Measurements from ENCODE around the gene ADAM22. TPM values are rescaled to one million over a fixed set of nuclear protein-coding genes. Genes with fewer than 3 reads are reported as not detected.

The ADAM22 gene
- polyA plus RNA-seq, 3 donors from 2014 or later = 1.3 to 1.7 TPM; not detected in 1

DNA sequence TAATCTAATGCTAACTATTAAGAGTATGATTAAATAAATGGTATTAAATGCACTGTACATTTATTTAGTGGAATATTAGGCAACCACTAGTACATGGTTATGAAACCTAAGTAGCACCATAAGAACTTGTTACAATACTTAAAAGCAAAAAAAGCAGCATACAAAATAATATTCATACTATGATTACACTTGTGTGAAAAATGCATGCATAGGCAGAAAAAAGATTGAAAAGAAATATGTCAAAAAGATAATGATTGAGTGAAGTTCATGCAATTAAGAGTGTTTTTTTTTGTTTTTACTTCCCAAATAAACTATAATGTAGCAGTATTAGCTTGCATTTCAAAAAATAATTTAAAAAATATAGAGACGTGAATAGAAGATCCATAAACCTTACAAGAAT is 305.8 kb downstream of the ADAM22 start:
- Mint-ChIP-seq H3K4me3 (no peak overlapping the region), H3K4me1 (no peaks in the 10 kb centered on the region), H3K36me3 (no peaks in the 10 kb centered on the region), H3K9me3 (no peaks in the 10 kb centered on the region), H3K27me3 (ENCODE audit: low read depth in 3 of 3) (peaks cover 2 to 3% (median 2%) of the 10 kb centered on the region in 3 donors), H3K27ac (no peak overlapping the region)
- no peak for DNase-seq

DNA sequence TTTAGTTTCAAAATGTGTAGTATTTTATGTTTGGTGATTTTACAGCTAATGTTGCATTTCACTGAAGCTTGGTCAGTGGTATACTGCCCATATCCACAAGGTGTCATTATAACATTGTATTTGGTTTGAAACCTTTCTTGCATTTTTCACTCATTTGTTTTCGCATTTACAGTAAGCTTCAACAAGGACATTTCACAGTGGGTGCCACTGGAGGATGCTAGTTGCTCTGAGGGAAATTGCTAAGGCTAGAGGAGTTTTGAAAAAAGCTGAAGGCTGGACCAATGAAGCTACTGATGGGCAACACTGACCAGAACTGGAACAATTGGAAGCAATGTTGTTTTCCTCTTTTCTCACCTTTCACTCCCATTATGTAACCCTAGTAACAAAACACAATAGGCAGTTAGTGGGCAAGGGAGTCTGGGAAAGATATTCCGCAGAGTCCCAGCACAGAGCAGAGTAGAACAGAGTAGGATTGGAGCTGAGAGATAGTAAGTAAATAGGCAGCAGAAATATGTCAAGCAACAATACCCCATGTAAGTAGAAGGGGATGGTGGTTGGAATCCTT is 309.4 kb downstream of the ADAM22 start:
- Mint-ChIP-seq H3K27me3 (ENCODE audit: low read depth in 3 of 3) (peaks cover 3 to 5% (median 4%) of the 10 kb centered on the region in 3 donors), H3K4me1 (no peaks in the 10 kb centered on the region), H3K9me3 (no peaks in the 10 kb centered on the region), H3K36me3 (no peaks in the 10 kb centered on the region), H3K27ac (no peak overlapping the region), H3K4me3 (no peak overlapping the region)
- no peak for DNase-seq

- DNase-seq = no peak
- Mint-ChIP-seq H3K27me3 (ENCODE audit: low read depth in 3 of 3) (peaks cover 2 to 5% (median 4%) of the 10 kb centered on the region in 3 donors), H3K36me3 (no peaks in the 10 kb centered on the region), H3K4me3 (no peak overlapping the region), H3K4me1 (no peaks in the 10 kb centered on the region), H3K27ac (no peak overlapping the region), H3K9me3 (no peaks in the 10 kb centered on the region)
Measured at GRCh38 chr7:88244258-88244657, 310.2 kb downstream of the ADAM22 start.

Other genes with a start within 250 kb of the ADAM22 start
- gene SLC25A40, start 57.9 kb upstream of the ADAM22 start, polyA plus RNA-seq = 10 to 100 TPM in 2 of 3 donors, 1 to 10 TPM in 1; 9.5 to 21.0 (median 10.4) TPM
- gene DBF4, start 57.8 kb upstream of the ADAM22 start, polyA plus RNA-seq = 10 to 100 TPM; 15.9 to 37.3 (median 23.4) TPM